Frontal cortex (tissue), 4 donors: ENCODE results near the gene THAP8. TPM values are rescaled to one million over a fixed set of nuclear protein-coding genes. Genes with fewer than 3 reads are reported as not detected.
A peak's percentile ranks its signal among the peaks of the same experiment; 100 is the strongest.

Source experiments
- DNase-seq, 2 donors: peaks; one replicate each; pipeline ENCODE4 v3.0.0; 2012; ENCODE audit warnings: low spot score in 2 of 2
- FAIRE-seq: peaks from 2 replicates; lab custom pipeline; 2012; peaks lifted over from hg19 to GRCh38; lab: Jason Lieb, UNC
- total RNA-seq: library from RNA; depleted of rRNA; stranded (reverse); fragments of >200 nt; gene quantifications from one replicate; pipeline ENCODE4 v1.2.3, GENCODE V29; 2014
- donor health status: control.
- donor health status: control.
- donor health status: control.

Gene THAP8, protein sequence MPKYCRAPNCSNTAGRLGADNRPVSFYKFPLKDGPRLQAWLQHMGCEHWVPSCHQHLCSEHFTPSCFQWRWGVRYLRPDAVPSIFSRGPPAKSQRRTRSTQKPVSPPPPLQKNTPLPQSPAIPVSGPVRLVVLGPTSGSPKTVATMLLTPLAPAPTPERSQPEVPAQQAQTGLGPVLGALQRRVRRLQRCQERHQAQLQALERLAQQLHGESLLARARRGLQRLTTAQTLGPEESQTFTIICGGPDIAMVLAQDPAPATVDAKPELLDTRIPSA
- total RNA-seq: 2.9 TPM

DNA sequence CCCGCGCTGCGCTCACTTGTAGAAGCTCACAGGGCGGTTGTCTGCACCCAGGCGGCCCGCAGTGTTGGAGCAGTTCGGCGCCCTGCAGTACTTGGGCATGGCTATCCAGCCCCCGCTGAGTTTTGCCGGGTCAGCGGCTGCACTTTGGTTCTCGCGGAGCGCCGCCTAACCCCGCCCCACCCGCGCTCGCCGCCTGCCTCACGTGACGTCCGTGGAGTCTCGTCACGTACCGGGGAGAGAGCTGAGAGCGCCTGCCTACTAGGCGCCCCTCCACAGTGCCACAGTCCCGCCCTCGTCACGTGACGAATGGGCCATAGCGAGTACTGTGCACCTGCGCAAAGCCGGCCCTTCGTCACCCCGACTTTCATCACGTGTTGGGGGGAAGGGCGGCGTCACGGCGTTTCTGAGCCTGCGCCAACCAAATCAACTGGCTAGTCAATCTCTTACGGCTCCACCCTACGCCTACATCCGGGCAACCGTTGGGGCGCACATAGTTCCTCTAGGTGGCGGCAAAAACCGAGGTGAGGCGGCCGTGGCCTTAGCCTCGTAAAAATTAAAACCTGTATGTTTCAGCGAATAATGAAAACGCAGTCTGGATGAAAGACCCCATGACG, at the start of gene THAP8:
Gene THAP8, minus strand, starts transcription at position 167 of the 614 bp plus-strand sequence. Its CDS starts 68 bp downstream, at position 99.
- no peak for FAIRE-seq
- DNase-seq: peak; percentile 95 to 98

DNA sequence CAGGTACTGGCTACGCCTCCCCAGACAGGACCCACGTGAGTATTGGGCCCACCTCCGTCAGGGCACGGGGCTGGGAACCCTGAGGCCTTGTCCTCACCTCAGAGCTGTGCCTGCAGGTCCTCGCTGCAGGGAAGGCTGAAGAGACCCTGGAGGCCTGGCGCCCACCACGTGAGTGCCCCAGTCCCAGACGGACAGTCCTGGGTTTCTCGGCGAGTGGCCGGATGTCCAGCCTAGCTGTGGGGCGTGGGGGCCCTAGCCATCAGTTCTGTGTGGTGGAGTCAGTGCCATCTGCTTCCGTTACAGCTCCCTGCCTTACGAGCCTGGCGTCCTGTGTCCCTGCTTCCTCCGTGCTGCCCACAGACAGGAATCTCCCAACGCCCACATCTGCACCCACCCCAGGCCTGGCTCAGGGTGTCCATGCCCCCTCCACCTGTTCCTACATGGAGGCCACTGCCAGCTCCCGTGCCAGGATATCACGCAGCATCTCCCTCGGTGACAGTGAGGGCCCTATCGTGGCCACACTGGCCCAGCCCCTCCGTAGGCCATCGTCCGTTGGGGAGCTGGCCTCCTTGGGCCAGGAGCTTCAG, 49.0 kb upstream of the THAP8 start:
- FAIRE-seq (no peak), DNase-seq (no peak)

DNA sequence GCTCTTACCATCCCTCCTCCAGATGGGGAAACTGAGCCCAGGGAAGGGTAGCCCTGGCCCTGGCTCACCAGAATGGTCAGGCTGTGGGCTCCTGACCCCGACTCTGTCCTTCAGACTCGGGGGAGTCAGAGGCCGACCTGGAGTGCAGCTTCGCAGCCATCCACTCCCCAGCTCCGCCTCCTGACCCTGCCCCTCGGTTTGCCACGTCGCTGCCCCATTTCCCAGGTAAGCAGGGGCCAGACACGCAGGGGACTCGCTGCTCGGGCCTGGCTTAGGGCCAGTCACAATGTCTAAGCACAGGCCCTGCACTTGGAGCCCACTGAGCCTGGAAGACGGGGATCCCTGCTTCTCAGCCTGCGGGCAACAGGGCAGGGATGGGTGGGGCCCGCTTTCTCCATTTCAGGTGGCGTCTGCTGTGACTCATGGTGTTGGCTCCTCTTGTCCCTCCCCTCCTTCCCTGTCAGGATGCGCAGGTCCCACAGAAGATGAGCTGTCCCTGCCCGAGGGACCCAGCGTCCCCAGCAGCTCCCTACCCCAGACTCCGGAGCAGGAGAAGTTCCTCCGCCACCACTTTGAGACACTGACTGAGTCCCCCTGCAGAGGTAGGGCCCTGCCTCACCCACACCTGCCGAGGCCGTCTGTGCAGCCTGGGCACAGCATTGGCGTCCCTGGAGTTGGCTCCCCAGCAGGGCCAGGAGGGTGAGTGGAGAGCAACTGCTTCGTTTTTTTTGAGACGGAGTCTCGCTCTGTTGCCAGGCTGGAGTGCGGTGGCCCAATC, 47.7 kb upstream of the THAP8 start:
- no peak for FAIRE-seq
- DNase-seq: no peak

DNA sequence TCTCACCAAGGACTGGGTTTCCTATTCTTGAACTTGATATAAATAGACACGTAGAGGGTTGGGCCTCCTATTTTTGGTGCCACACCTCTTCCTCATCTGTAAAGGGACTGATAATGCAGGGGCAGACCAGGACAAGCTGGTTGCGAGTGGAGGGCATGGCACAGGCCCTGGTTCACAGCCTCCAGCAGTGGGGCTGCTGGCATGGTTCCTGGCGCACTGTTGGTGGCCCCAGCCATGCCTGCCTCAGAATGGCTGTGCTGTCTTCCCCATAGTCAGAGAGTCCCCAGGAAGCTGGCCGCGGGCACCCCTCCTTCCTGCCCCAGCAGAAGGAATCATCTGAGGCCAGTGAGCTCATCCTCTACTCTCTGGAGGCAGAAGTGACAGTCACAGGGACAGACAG, 46.4 kb upstream of the THAP8 start:
- FAIRE-seq (no peak), DNase-seq (no peak)

DNA sequence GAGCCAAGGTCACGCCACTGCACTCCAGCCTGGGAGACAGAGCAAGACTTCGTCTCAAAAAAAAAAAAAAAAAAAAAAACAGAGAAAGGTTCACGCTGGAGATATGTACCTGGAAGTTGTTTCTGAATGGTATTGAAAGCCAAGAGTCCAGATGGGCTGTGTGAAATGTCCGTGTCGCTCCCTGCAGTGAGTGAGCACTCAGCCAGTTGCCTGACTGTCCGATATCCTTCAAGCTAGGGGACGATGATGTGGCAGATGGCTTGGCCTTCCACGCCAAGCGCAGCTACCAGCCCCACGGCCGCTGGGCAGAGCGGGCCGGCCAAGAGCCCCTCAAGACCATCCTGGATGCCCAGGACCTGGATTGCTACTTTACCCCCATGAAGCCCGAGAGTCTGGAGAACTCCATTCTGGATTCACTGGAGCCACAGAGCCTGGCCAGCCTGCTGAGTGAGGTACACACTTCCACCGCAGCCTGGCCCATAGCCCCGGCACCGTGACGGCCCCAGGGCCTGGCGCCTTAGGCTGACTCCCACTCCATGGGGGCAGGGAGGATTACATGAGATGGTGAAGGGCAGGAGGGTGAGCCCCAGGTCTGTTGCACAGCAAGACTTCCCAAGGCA, 45.2 kb upstream of the THAP8 start:
- DNase-seq: no peak
- no peak for FAIRE-seq

DNA sequence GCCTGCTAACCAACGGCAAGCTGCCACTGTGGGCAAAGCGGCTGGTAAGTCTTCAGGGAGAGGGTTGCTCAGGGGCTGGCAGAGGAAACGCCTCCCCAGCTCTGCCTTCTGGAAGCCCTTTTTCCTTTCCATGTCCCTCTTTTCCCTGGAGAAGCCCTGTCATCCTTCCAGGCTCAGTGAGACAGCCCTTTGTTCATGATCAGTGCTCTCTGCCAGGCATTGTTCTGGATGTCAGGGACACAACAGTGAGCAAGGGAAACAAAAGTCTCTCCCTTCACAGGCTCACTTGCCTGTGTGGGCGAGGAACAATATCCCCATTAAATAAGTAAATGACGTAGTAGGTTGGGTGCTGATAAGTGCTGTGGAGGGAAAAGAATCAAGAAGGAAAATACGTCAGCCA, 43.0 kb upstream of the THAP8 start:
- DNase-seq (peak; percentile 54 to 71), FAIRE-seq (peak; percentile 36)

DNA sequence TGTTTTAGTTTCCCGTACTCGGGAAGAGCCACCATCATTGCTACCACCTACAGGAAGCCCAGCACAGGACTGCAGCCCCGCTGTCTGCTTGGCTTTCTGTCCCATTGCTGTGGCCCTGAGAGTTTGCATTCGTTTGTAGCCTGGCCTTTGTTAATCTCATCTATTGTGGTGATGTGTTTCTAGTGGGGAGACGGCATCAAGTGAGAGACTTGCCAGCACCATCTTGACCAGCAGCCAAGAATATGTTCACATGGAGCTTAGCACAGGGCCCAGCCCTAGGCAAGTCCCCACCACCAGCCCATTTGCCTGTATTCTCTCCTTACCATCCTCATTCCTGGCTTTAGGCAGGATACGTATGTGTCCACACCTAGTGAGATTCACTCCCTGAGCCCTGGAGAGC, 39.6 kb upstream of the THAP8 start:
- DNase-seq (no peak), FAIRE-seq (no peak)

DNA sequence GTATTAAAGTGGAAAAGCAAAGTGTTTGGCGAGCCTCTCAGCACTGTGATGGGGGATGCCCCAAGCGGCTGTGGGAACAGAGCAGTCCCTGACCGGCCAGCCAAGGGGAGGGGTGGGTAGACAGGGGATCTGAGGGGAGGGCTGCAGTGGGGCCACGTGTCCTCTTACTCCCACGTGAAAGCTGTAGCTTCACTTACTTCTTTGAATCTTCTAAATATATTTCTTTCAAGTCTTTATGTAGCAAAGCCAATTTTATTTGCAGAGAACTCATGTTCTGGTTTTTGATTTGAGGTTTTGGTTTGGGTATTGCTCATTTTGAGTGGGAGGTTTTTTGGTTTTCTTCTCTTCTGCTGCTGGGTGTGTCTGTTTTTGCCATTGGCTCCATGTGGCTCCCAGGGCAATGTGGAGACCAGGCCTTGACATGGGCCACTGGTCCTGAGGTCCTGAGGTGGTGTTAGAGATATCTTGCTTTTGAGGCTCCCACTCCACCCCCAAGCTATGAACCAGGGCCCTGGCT, 39.1 kb upstream of the THAP8 start:
- no peak for FAIRE-seq
- DNase-seq: no peak

DNA sequence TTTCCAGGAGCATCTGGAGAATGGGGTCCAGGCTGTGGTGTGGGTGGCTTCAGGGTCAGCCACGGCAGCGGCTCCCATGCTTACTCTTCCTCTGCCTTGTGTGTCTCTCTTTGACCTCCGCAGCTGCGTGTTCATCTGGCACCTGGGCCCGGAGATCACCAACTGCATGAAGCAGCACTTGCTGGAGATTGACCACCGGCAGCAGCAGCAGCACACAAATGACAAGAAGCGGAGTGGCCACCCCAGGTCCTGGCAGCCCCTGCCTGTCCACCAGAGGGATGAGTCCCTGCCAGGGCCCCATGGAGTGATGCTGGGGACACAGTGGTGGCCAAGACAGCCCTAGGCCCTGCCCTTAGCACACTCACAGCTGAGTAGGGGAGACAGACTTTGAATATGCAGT, 38.5 kb upstream of the THAP8 start:
- DNase-seq (no peak), FAIRE-seq (no peak)

DNA sequence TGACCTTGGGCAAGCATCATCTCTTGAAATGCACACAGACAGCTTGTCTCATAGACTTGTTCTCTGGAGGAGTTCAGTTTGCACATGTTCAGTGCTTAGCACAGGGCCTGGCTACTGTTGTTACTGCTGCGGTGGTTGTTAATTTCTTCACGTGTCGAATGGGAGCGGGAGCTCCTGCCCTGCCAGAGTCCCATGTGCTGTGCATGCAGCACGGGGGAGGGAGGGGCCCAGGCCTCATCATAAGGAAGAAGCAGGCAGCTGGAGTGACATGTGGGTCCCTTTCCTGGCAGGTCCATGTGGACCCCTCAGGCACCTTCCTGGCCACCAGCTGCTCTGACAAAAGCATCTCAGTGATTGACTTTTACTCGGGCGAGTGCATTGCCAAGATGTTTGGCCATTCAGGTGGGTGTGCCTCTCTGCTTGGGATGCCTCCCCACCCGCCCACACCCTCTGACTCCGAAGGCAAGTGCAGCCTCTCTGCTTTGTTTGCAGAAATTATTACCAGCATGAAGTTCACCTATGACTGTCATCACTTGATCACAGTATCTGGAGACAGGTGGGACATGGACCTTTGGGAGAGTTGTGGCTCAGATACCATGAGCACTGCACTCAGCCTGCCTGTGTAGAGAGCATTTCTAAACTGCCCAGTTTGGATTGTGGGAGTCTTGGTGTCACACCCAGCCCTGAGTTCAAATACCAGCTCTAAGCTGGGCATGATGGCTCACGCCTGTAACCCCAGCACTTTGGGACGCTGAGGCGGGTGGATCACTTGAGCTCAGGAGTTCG, 37.0 kb upstream of the THAP8 start:
- no peak for FAIRE-seq
- DNase-seq: no peak

DNA sequence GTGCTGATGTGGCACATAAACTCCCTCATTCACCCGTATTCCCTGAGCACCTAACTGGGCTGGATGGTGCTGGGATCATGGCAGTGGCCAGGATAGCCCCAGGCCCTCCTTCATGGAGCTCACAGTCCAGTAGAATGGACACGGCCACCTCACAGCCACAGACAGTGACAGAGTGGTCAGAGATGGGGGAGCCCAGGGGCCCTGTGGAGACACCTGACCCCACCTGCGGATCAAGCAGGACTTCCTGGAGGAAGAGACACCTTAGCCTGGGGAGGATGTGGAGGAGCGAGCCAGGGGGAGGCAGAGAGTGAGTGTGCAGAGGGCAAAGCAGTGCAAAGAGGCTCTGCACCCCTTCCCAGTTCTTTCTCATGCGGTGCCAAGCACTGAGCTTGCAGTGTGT, 35.8 kb upstream of the THAP8 start:
- DNase-seq (no peak), FAIRE-seq (no peak)

DNA sequence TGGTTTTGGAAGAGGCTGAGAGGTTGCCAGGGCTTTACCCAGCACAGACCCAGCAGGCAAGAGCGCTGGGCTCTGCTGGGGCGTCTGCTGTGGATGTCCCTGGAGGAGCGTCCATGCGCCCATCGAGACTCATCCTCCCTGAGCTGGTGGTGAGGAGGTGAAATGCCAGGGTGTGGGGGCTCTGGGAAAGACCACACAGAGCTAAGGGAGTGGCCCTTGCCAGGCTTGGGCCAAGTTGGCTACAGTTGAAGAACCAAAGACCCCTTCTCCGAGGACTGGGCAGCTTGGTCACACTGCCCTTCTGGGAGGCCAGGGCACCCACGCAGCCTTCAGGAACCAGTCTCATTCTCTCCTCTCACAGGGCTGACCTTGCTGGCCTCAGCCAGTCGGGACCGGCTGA, 32.2 kb upstream of the THAP8 start:
- FAIRE-seq (no peak), DNase-seq (no peak)

DNA sequence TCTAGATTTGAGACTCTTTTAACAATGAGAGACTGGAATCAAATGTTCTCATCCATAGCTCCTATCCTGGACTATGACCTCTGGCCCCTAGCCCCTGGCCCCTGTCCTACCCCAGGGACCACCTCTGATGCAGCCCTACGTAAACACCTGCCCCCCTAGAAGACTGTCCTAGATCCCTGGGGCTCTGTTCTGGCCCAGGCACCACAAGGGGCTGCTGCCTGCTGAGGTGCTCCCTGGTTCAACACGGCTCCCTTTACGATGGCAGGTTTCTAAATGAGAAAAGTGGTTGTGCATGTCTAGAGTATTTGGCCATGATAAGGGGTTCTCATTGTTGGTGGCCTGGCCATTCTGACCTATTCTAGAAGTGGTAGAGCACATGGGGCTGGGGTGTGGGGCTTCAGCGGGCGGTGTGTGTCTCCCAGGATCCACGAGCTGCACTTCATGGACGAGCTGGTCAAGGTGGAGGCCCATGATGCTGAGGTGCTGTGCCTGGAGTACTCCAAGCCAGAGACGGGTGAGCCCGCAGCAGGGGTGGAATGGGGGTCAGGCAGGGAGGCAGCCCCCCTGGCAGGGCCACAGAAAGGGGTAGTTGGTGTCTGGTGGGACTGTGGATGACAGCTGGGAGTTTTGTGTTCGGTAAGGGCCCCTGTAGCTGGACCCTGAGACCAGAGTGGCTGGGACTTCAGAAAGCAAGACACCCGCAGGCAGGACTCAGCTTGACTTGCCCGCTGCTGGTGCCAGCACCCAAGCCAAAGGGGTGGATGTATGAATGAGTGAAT, 30.3 kb upstream of the THAP8 start:
- FAIRE-seq (no peak), DNase-seq (no peak)

DNA sequence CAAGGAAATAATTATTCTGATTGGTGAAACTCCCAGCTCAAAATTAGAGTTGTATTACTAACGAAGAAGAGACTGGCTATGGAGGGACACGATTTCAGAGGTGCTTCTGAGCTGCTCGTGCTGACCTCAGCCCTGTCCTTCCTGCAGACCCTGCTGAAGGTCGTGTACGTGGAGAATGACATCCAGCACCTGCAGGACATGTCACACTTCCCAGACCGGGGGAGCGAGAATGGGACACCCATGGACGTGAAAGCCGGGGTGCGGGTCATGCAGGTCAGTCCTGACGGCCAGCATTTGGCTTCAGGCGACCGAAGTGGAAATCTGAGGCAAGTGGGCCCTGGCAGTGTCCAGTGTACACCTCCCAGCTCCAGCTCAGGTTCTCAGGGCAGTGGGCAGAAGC, 28.8 kb upstream of the THAP8 start:
- DNase-seq: no peak
- no peak for FAIRE-seq

DNA sequence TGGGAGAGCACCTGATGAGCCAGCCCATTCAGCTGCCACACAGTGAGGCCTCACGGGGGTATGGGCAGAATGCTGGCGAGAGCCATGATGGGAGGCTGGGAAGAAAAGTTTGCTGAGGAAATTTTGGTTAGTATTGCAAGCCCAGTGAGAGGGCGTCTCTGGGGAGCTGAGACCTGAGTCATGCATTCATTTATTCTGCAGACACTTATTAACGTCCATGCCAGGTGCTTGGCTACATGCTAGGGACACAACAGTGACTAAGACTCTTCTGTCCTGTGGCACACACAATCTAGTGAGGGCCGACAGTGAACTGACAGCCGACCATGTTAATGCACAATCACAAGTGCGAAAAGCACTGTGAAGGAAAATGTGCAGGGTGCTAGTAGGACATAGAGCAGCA, 27.8 kb upstream of the THAP8 start:
- no peak for DNase-seq
- FAIRE-seq: no peak

DNA sequence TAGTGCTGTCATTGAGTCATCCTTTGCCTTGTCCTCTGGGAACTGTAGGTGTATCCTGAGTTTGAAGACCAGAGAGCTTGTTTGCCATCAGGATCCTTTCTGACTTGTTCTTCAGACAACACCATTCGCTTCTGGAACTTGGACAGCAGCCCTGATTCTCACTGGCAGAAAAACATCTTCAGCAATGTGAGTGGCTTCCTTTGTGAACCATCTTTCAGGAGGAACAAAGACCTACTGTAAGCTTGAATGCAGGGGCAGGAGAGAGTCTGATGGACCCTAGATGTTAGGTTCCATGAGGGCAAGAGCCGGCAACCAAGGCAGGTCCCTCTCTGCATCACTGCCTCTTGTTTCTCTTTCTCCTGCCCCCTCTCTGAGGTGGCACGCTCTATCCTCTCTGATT, 27.3 kb upstream of the THAP8 start:
- DNase-seq (no peak), FAIRE-seq (no peak)

DNA sequence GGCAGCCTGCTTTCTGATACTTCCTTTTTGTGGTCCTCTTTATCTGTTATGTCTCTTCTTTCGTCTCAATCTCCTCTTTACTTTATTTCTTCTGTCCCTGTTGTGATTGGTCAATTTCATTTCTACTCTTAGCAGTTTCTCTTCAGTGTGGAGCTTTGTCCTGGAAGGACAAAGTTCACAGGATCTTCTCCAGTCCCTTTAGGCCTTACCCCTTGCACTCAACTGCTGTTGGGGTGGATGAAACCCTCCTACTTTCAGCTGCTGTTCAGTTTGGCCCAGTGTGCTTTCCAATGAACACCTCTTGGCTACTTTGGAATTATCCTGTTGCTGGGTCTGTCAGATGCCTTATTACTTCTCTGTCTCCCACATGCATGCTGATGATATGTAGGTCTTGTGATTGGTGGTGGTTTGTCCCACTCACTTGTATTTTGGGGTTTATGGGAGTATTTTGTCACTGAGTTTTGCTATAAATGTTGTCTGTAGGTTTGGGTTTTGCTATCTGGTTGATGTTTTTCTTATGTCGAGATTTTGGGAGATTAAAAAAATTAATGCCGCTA, 25.4 kb upstream of the THAP8 start:
- no peak for FAIRE-seq
- DNase-seq: no peak

DNA sequence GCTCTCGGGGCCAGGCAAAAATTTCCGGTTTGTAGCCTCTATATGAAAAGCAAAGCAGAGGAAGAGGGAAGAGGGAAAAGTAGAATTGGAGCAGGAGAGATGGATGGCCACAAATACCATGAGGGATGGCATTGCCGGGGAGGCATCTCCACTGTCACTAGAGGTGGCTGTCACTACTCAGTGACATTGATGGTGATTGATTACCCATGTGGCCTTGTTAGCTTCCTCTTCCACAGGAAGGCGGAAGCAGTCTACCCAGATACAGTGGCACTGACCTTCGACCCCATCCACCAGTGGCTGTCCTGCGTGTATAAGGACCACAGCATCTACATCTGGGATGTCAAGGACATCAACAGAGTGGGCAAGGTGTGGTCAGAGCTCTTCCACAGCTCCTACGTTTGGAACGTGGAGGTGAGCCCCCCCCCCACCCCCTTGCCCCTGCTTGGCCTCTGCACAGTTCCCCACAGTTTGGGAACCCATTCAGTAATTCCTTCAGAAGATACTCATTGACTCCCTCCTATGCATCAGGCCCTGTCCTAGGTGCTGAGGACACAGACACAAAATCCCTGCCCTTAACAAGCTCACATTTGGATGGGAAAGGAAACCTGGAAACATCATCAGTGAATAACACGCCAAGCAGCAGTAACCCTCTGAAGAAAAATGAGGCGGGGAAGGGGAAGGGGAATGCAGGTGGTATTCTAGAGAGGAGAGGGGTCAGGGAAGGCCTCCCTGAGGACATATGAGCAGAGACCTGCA, 19.2 kb upstream of the THAP8 start:
- FAIRE-seq: no peak

More for the DNA sequence above, 19.2 kb upstream of the THAP8 start:
- no peak for DNase-seq
